HEK293T (cell line): ENCODE measurements around the gene UBE2QL1.

Experiments
- FOXM1 ChIP-seq: fragments of 450-650 bp; IDR thresholded peaks from 2 replicates; pipeline ENCODE4 v1.6.1; 2017; ENCODE audit warnings: mild to moderate bottlenecking, borderline replicate concordance
- HDGF ChIP-seq: fragments of 450-650 bp; IDR thresholded peaks from 2 replicates; pipeline ENCODE4 v1.6.1; 2017; ENCODE audit warnings: antibody characterized with exemption, borderline replicate concordance
- LEF1 ChIP-seq: fragments of 450-650 bp; IDR thresholded peaks from 2 replicates; pipeline ENCODE4 v1.6.1; 2017; ENCODE audit warnings: mild to moderate bottlenecking, borderline replicate concordance
- SP1 ChIP-seq: fragments of 450-650 bp; IDR thresholded peaks from 2 replicates; pipeline ENCODE4 v1.6.1; 2017
- TARDBP ChIP-seq: fragments of 450-650 bp; IDR thresholded peaks from 2 replicates; pipeline ENCODE4 v1.6.1; 2016
- TF ChIP-seq, protein P1 (sequence below): fragments of 450-650 bp; IDR thresholded peaks from 2 replicates; pipeline ENCODE4 v1.6.1; 2016

DNA sequence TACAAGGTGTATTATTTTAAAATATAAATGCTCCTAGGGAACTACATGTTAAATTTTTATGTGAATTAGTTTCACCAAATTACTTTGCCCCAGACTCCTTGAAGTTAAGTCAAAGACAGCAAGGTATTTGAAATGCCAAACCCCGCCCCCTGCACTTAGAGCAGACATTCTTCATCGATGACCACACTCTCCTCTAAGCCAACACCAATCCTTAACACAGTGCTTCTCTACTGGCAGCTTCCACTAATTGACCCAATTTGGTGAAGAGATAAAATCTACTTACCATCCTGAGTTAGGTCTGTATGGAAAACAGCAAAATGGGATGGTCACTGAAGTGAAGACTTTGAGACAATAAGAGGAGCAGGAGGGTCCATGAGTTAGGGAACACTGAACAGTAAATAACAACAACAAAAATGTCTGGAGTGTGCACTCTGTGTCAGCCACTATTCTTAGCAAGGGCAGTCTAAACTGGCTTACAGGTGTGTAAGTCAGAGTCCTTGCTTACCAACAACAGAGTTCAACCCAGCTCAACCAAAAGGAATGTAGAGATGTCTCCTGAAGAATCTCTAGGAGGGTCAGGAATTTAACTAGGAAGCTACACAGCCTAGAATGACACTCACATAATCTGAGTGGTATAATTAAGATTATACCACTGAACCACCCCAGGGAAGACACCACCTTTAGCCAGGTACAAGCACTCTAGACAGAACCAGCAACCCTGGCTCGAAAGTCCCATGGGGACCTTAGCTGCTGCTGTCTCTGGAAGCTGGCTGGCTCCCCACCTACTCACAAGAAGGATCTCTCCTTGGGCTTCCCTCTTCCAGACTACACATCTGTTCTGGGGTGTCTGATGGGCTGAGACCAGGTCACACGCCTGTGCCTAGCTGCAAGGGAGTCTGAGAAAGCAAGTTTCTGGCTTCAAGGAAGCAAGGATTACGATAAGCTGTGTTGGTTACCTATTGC, 8.8 kb upstream of the UBE2QL1 start:
- TF ChIP-seq TARDBP (no peak), FOXM1 (no peak), SP1 (no peak), HDGF (no peak), LEF1 (no peak)
- TF ChIP-seq, protein P1, sequence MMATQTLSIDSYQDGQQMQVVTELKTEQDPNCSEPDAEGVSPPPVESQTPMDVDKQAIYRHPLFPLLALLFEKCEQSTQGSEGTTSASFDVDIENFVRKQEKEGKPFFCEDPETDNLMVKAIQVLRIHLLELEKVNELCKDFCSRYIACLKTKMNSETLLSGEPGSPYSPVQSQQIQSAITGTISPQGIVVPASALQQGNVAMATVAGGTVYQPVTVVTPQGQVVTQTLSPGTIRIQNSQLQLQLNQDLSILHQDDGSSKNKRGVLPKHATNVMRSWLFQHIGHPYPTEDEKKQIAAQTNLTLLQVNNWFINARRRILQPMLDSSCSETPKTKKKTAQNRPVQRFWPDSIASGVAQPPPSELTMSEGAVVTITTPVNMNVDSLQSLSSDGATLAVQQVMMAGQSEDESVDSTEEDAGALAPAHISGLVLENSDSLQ: no peak
